Body of pancreas (tissue), 4 donors: ENCODE measurements around the gene SPIRE2.
"Not testable (repeated sequence)": the region's sequence is repeated elsewhere in the genome, so short reads cannot be mapped to it uniquely, and the experiment has no call there.

Experiments
- CTCF ChIP-seq, 7 experiments: fragments of 450-650 bp in 4 of 7; fragments of 200-600 bp in 3 of 7; sonication (generic) in 3 of 7; IDR thresholded peaks; one replicate each; pipeline ENCODE4 v1.5.1; 2016 to 2019; ENCODE audit warnings: antibody characterized with exemption in 7 of 7
- POLR2A ChIP-seq, 3 donors: fragments of 450-650 bp; IDR thresholded peaks; one replicate each; pipeline ENCODE4 v1.6.1; 2016; ENCODE audit warnings: antibody characterized with exemption in 3 of 3, mild to moderate bottlenecking in 2 of 3

GRCh38 chr16:89879123-89879522 lies 50.8 kb downstream of the SPIRE2 start:
- TF ChIP-seq POLR2A, CTCF (IDR thresholded peaks at IDR 0.05): not testable (repeated sequence)
